HepG2 (cell line): Measurements from ENCODE around the gene DMXL1.

Experiments used
- E2F1 ChIP-seq: sonication (generic); formaldehyde crosslinking; IDR thresholded peaks from 2 replicates; pipeline ENCODE4 v1.5.0; 2020; ENCODE audit warnings: missing genetic modification reagents
- EP300 ChIP-seq, 3 experiments: sonication (generic) in 1 of 3; formaldehyde crosslinking in 1 of 3; IDR thresholded peaks; 2 replicates each; pipeline versions ENCODE4 v1.5.1 to v1.6.1; 2011 to 2020; ENCODE audit warnings: low read depth in 2 of 3, low read length in 2 of 3, borderline replicate concordance in 1 of 3, improper control_type of control experiment in 1 of 3, mild to moderate bottlenecking in 1 of 3, missing genetic modification reagents in 1 of 3, moderate library complexity in 1 of 3
- FOXJ3 ChIP-seq: sonication (generic); formaldehyde crosslinking; IDR thresholded peaks from 2 replicates; pipeline ENCODE4 v1.4.0; 2020; ENCODE audit warnings: missing genetic modification reagents, mild to moderate bottlenecking, borderline replicate concordance
- IRF2 ChIP-seq: IDR thresholded peaks from 2 replicates; pipeline ENCODE4 v1.6.1; 2018; ENCODE audit warnings: missing genetic modification reagents, missing compliant biosample characterization
- KDM1A ChIP-seq: IDR thresholded peaks from 2 replicates; pipeline ENCODE4 v1.6.1; 2016; ENCODE audit warnings: missing compliant biosample characterization
- POLR2A ChIP-seq, 2 experiments: IDR thresholded peaks; 2 replicates each; pipeline ENCODE4 v1.6.1; 2011; ENCODE audit warnings: low read depth in 2 of 2, low read length in 2 of 2, mild to moderate bottlenecking in 1 of 2, moderate library complexity in 1 of 2; ENCODE audit not compliant: insufficient read depth in 1 of 2
- POLR2AphosphoS5 ChIP-seq: IDR thresholded peaks from 2 replicates; pipeline ENCODE4 v1.6.1; 2012; ENCODE audit warnings: low read depth, low read length
- ZNF329 ChIP-seq: sonication (generic); formaldehyde crosslinking; IDR thresholded peaks from 2 replicates; pipeline ENCODE4 v1.9.0; 2021; ENCODE audit warnings: low read depth, mild to moderate bottlenecking, missing genetic modification reagents
- TF ChIP-seq, protein P1 (sequence below): sonication (generic); formaldehyde crosslinking; IDR thresholded peaks from 2 replicates; pipeline ENCODE4 v1.4.0; 2020; ENCODE audit warnings: mild to moderate bottlenecking, missing genetic modification reagents

- no peak for TF ChIP-seq POLR2A (IDR thresholded peaks at IDR 0.05; ENCODE audit: insufficient read depth in 1 of 2, low read depth in 2 of 2, low read length in 2 of 2)
- no peak for TF ChIP-seq IRF2 (CRISPR knock-in tag)
- TF ChIP-seq, protein P1, sequence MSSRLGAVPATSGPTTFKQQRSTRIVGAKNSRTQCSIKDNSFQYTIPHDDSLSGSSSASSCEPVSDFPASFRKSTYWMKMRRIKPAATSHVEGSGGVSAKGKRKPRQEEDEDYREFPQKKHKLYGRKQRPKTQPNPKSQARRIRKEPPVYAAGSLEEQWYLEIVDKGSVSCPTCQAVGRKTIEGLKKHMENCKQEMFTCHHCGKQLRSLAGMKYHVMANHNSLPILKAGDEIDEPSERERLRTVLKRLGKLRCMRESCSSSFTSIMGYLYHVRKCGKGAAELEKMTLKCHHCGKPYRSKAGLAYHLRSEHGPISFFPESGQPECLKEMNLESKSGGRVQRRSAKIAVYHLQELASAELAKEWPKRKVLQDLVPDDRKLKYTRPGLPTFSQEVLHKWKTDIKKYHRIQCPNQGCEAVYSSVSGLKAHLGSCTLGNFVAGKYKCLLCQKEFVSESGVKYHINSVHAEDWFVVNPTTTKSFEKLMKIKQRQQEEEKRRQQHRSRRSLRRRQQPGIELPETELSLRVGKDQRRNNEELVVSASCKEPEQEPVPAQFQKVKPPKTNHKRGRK (CRISPR knock-in tag), result no peak
- TF ChIP-seq FOXJ3 (CRISPR knock-in tag), result no peak
- no peak for TF ChIP-seq POLR2AphosphoS5
- TF ChIP-seq ZNF329 (CRISPR knock-in tag), result no peak
- TF ChIP-seq E2F1, result no peak
- TF ChIP-seq KDM1A (CRISPR knock-in tag), result no peak
- TF ChIP-seq EP300 (IDR thresholded peaks at IDR 0.05; ENCODE audit: low read depth in 2 of 2, low read length in 2 of 2), result no peak
- no peak for TF ChIP-seq EP300 (CRISPR knock-in tag; IDR thresholded peaks at IDR 0.05; ENCODE audit: borderline replicate concordance)
Measured at GRCh38 chr5:119274767-119275130, 203.9 kb downstream of the DMXL1 start.
